ENCODE data around the gene DAGLA. TPM values are rescaled to one million over a fixed set of nuclear protein-coding genes. Genes with fewer than 3 reads are reported as not detected.

Gene DAGLA
- total RNA-seq, 3 donors from 2014 or later (not counting 1 experiment from before 2014, with no cell fraction given) = 0.18 to 0.48 (median 0.38) TPM

DNA sequence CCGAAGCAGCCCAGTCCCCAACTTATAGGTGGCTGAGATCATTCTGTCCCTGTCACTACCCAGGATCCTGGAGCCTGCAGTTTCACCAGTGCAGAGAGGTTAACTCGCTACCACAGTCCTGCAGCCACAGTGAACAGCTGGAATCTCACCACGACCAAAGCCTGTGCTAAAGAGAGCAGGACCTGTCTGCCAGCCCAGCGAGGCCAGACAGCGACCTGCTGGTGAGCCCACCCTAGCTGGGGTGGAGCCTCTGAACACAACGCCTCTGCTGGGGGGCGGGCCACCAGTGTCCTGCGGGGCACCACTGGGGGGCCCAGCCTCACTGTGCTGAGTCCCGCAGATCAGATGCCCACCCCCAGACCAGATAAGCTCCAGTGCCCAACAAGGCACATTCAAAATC lies 33.3 kb downstream of the DAGLA start:
- TF ChIP-seq, protein P1, sequence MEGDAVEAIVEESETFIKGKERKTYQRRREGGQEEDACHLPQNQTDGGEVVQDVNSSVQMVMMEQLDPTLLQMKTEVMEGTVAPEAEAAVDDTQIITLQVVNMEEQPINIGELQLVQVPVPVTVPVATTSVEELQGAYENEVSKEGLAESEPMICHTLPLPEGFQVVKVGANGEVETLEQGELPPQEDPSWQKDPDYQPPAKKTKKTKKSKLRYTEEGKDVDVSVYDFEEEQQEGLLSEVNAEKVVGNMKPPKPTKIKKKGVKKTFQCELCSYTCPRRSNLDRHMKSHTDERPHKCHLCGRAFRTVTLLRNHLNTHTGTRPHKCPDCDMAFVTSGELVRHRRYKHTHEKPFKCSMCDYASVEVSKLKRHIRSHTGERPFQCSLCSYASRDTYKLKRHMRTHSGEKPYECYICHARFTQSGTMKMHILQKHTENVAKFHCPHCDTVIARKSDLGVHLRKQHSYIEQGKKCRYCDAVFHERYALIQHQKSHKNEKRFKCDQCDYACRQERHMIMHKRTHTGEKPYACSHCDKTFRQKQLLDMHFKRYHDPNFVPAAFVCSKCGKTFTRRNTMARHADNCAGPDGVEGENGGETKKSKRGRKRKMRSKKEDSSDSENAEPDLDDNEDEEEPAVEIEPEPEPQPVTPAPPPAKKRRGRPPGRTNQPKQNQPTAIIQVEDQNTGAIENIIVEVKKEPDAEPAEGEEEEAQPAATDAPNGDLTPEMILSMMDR (IDR thresholded peaks at IDR 0.05) = no peak
- H3K4me1 ChIP-seq (ENCODE audit: control insufficient read depth, insufficient read depth, low read length) = no peaks in the 10 kb centered on the region
- H3K27me3 ChIP-seq (ENCODE audit: control insufficient read depth, insufficient read depth, low read length) = no peaks in the 10 kb centered on the region
- ATAC-seq (no peak), DNase-seq (no peak)
- H3K27ac ChIP-seq (ENCODE audit: low read length) = no peak overlapping the region
- H3K9me3 Mint-ChIP-seq = no peaks in the 10 kb centered on the region
- H3K27ac Mint-ChIP-seq = no peak overlapping the region
- peaks cover 6 to 7% of the 10 kb centered on the region in 2 donors for H3K27me3 Mint-ChIP-seq (ENCODE audit: low read depth in 2 of 2)
- 75% methylated on average over 9 of the region's 9 CpGs for WGBS (ENCODE audit: insufficient coverage)
- H3K36me3 Mint-ChIP-seq = no peaks in the 10 kb centered on the region
- no peaks in the 10 kb centered on the region for H3K9me3 ChIP-seq (ENCODE audit: control insufficient read depth, insufficient read depth, low read length)
- H3K4me1 Mint-ChIP-seq = peaks cover 0 to 7% of the 10 kb centered on the region in 2 donors
- H3K4me3 Mint-ChIP-seq = no peak overlapping the region
- intact Hi-C loops (cut with micrococcal nuclease) = no loop called here
- H3K4me3 ChIP-seq (ENCODE audit: low read length) = no peak overlapping the region
- no peaks in the 10 kb centered on the region for H3K36me3 ChIP-seq (ENCODE audit: control insufficient read depth, insufficient read depth, low read length)

DNA sequence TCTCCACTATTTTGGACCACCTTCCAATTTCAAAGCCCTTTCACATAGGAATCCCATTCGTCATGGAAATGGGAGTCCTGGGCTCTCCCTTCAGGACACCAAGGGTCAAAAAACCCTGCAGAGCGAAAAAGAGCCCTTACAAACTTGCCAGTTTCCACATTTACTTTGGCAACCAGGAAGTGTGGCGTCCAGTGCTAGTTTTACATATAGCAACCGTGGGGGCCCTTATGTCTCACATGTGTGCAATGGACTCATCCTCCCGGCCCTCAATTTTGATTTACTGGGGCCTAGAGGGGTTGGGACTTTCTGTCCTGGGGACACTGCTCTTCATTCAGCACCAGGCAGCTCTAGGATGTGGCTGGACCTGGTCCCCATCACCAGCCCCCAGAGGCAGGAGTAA lies 33.7 kb downstream of the DAGLA start:
- TF ChIP-seq, protein P1 (IDR thresholded peaks at IDR 0.05) = no peak
- Mint-ChIP-seq H3K4me1 (peaks cover 0 to 7% of the 10 kb centered on the region in 2 donors), H3K4me3 (no peak overlapping the region), H3K27me3 (ENCODE audit: low read depth in 2 of 2) (peaks cover 6 to 7% of the 10 kb centered on the region in 2 donors), H3K9me3 (no peaks in the 10 kb centered on the region), H3K27ac (no peak overlapping the region), H3K36me3 (no peaks in the 10 kb centered on the region)
- Histone ChIP-seq H3K9me3 (ENCODE audit: control insufficient read depth, insufficient read depth, low read length) (no peaks in the 10 kb centered on the region), H3K36me3 (ENCODE audit: control insufficient read depth, insufficient read depth, low read length) (no peaks in the 10 kb centered on the region), H3K27me3 (ENCODE audit: control insufficient read depth, insufficient read depth, low read length) (no peaks in the 10 kb centered on the region), H3K4me3 (ENCODE audit: low read length) (no peak overlapping the region), H3K4me1 (ENCODE audit: control insufficient read depth, insufficient read depth, low read length) (no peaks in the 10 kb centered on the region), H3K27ac (ENCODE audit: low read length) (no peak overlapping the region)
- WGBS (ENCODE audit: insufficient coverage) = 65% methylated on average over 5 of the region's 5 CpGs
- DNase-seq (no peak), ATAC-seq (no peak)
- intact Hi-C loops (cut with micrococcal nuclease) = no loop called here

DNA sequence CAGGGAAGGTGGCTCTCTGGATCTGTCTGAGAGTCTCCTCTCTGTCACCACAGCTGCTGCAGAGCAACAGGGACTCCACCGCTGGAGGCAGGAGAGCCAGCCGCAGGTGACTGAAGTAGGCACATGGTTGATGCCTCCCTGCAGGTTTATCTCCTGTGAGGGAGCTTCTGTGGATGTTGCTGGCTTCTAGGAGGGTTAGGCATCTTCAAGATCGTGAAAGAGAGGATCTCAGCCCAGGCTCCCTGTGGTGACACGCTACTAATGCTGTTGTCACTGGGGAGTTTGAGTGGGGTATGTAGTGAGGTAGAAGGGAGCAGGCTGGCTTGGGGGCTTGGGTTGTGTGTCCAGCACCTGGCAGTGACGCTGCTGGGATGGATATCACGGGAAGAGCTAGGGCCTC lies 34.1 kb downstream of the DAGLA start:
- WGBS (ENCODE audit: insufficient coverage) = 86% methylated on average over 6 of the region's 6 CpGs
- Histone ChIP-seq H3K9me3 (ENCODE audit: control insufficient read depth, insufficient read depth, low read length) (no peaks in the 10 kb centered on the region), H3K36me3 (ENCODE audit: control insufficient read depth, insufficient read depth, low read length) (no peaks in the 10 kb centered on the region), H3K27me3 (ENCODE audit: control insufficient read depth, insufficient read depth, low read length) (no peaks in the 10 kb centered on the region), H3K4me3 (ENCODE audit: low read length) (no peak overlapping the region), H3K4me1 (ENCODE audit: control insufficient read depth, insufficient read depth, low read length) (no peaks in the 10 kb centered on the region), H3K27ac (ENCODE audit: low read length) (no peak overlapping the region)
- no peaks in the 10 kb centered on the region for H3K9me3 Mint-ChIP-seq
- H3K4me3 Mint-ChIP-seq = no peak overlapping the region
- peaks cover 6 to 7% of the 10 kb centered on the region in 2 donors for H3K27me3 Mint-ChIP-seq (ENCODE audit: low read depth in 2 of 2)
- intact Hi-C loops (cut with micrococcal nuclease) = no loop called here
- H3K4me1 Mint-ChIP-seq = peaks cover 0 to 7% of the 10 kb centered on the region in 2 donors
- TF ChIP-seq, protein P1 (IDR thresholded peaks at IDR 0.05) = no peak
- ATAC-seq = no peak
- H3K36me3 Mint-ChIP-seq = no peaks in the 10 kb centered on the region
- no peak overlapping the region for H3K27ac Mint-ChIP-seq
- DNase-seq = no peak

DNA sequence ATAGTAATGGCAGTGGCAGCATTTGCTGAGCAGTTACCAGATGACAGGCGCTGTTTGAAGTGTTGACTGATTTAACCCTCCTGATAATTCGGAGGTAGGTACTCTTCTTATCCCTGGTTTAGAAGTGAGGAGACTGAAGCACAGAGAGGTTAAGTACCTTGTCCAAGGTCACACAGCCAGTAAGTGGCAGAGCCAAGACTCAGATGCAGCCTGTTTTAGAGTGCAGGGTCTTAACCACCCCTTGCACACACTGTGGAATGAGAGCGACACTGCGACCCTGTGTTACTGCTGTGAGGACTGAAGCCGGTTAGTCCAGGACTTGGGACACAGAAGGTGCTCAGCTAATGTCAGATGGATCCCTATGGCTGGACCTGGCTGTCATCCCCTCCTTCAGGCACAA lies 34.7 kb downstream of the DAGLA start:
- Histone ChIP-seq H3K36me3 (ENCODE audit: control insufficient read depth, insufficient read depth, low read length) (no peaks in the 10 kb centered on the region), H3K9me3 (ENCODE audit: control insufficient read depth, insufficient read depth, low read length) (no peaks in the 10 kb centered on the region), H3K4me3 (ENCODE audit: low read length) (no peak overlapping the region), H3K4me1 (ENCODE audit: control insufficient read depth, insufficient read depth, low read length) (no peaks in the 10 kb centered on the region), H3K27me3 (ENCODE audit: control insufficient read depth, insufficient read depth, low read length) (no peaks in the 10 kb centered on the region), H3K27ac (ENCODE audit: low read length) (no peak overlapping the region)
- over 99% methylated on average over 5 of the region's 5 CpGs for WGBS (ENCODE audit: insufficient coverage)
- no peak for DNase-seq
- Mint-ChIP-seq H3K9me3 (no peaks in the 10 kb centered on the region), H3K27ac (no peak overlapping the region), H3K4me3 (no peak overlapping the region), H3K4me1 (peaks cover 0 to 7% of the 10 kb centered on the region in 2 donors), H3K27me3 (ENCODE audit: low read depth in 2 of 2) (peaks cover 6 to 7% of the 10 kb centered on the region in 2 donors), H3K36me3 (no peaks in the 10 kb centered on the region)
- intact Hi-C loops (cut with micrococcal nuclease) = no loop called here
- TF ChIP-seq, protein P1 (IDR thresholded peaks at IDR 0.05) = no peak
- no peak for ATAC-seq

All from natural killer cell (primary cell).